Smooth muscle cell (in vitro differentiated cells): ENCODE measurements around the gene KCNN3. TPM values are rescaled to one million over a fixed set of nuclear protein-coding genes. Genes with fewer than 3 reads are reported as not detected.

ENCODE experiments used
- DNase-seq: peaks from one replicate; lab custom pipeline; 2025; ENCODE audit not compliant: unreplicated experiment; lab: John Stamatoyannopoulos, UW
- H2AFZ ChIP-seq: fragments of 200-600 bp; sonication (generic); 2 replicates; pipeline ENCODE4 v1.6.0; 2016; ENCODE audit warnings: antibody characterized with exemption, low read depth, mild to moderate bottlenecking
- H3F3A ChIP-seq: fragments of 200-600 bp; sonication (generic); 2 replicates; pipeline ENCODE4 v1.6.0; 2017; ENCODE audit warnings: antibody characterized with exemption, low read depth
- H3K27ac ChIP-seq: fragments of 200-600 bp; sonication (generic); 2 replicates; pipeline ENCODE4 v1.5.1; 2016; ENCODE audit warnings: low read depth, mild to moderate bottlenecking
- H3K27me3 ChIP-seq: fragments of 200-600 bp; sonication (generic); 2 replicates; pipeline ENCODE4 v1.6.1; 2016; ENCODE audit warnings: low read depth, mild to moderate bottlenecking
- H3K36me3 ChIP-seq: fragments of 200-600 bp; sonication (generic); 2 replicates; pipeline ENCODE4 v1.5.1; 2016; ENCODE audit warnings: low read depth
- H3K4me1 ChIP-seq: fragments of 200-600 bp; sonication (generic); 2 replicates; pipeline ENCODE4 v1.5.1; 2016; ENCODE audit warnings: low read depth
- H3K4me2 ChIP-seq: fragments of 200-600 bp; sonication (generic); 2 replicates; pipeline ENCODE4 v1.6.0; 2016; ENCODE audit warnings: mild to moderate bottlenecking
- H3K4me3 ChIP-seq: fragments of 200-600 bp; sonication (generic); 2 replicates; pipeline ENCODE4 v1.5.1; 2016; ENCODE audit warnings: mild to moderate bottlenecking
- H3K79me2 ChIP-seq: fragments of 200-600 bp; sonication (generic); 2 replicates; pipeline ENCODE4 v1.6.0; 2016; ENCODE audit warnings: low read depth, mild to moderate bottlenecking
- H3K9ac ChIP-seq: fragments of 200-600 bp; sonication (generic); 2 replicates; pipeline ENCODE4 v1.6.0; 2016; ENCODE audit warnings: low read depth
- H3K9me3 ChIP-seq: fragments of 200-600 bp; sonication (generic); replicated peaks from 2 replicates; pipeline ENCODE4 v1.5.1; 2016; ENCODE audit warnings: low read depth
- H4K20me1 ChIP-seq: fragments of 200-600 bp; sonication (generic); 2 replicates; pipeline ENCODE4 v1.6.0; 2016; ENCODE audit warnings: low read depth
- WGBS: methylation state at CpG from one replicate; pipeline ENCODE4 v1.1.7; 2016; ENCODE audit warnings: low lambda C conversion rate; 5-methylcytosine and 5-hydroxymethylcytosine counted together
- polyA plus RNA-seq: library from polyadenylated mRNA; unstranded; fragments of >200 nt; fragmentation: Nextera tagmentation; extraction: Ambion mirVana; gene quantifications from 2 replicates; pipeline ENCODE4 v1.2.1, GENCODE V29; 2016
- total RNA-seq: library from RNA; depleted of rRNA; stranded (reverse); fragments of >200 nt; gene quantifications from 2 replicates; pipeline ENCODE4 v1.2.3, GENCODE V29; 2014
- TF ChIP-seq, protein P1 (sequence below): fragments of 200-600 bp; sonication (generic); IDR thresholded peaks from 2 replicates; pipeline ENCODE4 v1.5.1; 2017; ENCODE audit warnings: borderline replicate concordance, mild to moderate bottlenecking, antibody characterized with exemption; ENCODE audit not compliant: insufficient read depth, poor library complexity, severe bottlenecking

Gene KCNN3
- total and polyA plus RNA-seq, 2 experiments from 2014 or later = 0.18 to 0.77 TPM

DNA sequence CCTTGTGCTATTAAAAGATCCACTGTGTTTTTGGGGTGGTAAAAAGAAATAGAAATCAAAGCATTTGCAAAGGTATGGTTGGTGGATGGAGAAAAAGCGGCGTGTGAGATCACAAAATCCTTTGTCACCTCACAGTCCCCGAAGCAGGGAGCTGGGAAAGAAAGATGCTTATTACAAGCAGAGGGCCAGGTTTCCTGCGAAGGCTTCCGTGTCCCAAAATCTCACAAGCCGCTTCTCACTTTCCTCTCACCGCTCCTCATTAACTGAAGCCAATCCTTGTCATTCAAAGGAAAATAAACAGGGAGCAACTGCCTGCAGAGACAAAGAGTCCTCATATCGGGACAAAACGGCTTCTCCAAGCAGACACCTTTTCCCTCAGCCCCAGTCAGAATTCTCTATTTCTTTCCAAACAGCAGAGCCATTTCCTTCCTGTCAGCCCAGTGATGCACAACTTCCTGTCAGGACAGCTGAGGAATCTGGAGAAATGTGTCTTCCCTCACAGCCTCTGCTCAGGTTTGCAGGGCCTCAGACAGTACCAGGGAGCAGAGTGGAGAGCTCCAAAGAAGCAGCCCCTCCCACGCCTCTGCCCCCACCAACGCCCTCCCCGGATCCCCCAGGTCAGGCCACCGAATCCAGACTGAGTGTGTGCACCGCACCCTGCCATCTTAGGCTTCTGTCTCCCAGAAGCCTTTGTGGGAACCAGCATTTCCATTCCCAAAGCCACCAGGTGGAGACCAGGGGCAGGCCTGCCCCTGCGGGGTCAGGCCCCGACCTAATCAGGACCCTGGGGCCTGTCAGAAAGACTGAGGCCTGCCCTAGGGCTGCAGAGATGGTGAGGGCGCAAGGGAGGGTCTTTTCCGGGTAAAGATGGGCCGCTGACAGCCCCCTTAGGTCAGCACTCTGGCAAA, 29.6 kb downstream of the KCNN3 start:
- H3K4me3 ChIP-seq = no peak overlapping the region
- H3K4me1 ChIP-seq = peaks cover 15% of the 10 kb centered on the region
- H3K4me2 ChIP-seq = no peak overlapping the region
- H3K27me3 ChIP-seq = no peaks in the 10 kb centered on the region
- H3K9ac ChIP-seq = no peak overlapping the region
- no peaks in the 10 kb centered on the region for H3K79me2 ChIP-seq
- no peak overlapping the region for H3K27ac ChIP-seq
- H3K36me3 ChIP-seq = no peaks in the 10 kb centered on the region
- H3F3A ChIP-seq = no peaks in the 10 kb centered on the region
- H2AFZ ChIP-seq = peak overlapping the region; percentile 70
- DNase-seq = no peak
- H4K20me1 ChIP-seq = no peaks in the 10 kb centered on the region
- TF ChIP-seq, protein P1, sequence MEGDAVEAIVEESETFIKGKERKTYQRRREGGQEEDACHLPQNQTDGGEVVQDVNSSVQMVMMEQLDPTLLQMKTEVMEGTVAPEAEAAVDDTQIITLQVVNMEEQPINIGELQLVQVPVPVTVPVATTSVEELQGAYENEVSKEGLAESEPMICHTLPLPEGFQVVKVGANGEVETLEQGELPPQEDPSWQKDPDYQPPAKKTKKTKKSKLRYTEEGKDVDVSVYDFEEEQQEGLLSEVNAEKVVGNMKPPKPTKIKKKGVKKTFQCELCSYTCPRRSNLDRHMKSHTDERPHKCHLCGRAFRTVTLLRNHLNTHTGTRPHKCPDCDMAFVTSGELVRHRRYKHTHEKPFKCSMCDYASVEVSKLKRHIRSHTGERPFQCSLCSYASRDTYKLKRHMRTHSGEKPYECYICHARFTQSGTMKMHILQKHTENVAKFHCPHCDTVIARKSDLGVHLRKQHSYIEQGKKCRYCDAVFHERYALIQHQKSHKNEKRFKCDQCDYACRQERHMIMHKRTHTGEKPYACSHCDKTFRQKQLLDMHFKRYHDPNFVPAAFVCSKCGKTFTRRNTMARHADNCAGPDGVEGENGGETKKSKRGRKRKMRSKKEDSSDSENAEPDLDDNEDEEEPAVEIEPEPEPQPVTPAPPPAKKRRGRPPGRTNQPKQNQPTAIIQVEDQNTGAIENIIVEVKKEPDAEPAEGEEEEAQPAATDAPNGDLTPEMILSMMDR = no peak
- WGBS = 65% methylated on average over 19 of the region's 19 CpGs
- no peaks in the 10 kb centered on the region for H3K9me3 ChIP-seq

DNA sequence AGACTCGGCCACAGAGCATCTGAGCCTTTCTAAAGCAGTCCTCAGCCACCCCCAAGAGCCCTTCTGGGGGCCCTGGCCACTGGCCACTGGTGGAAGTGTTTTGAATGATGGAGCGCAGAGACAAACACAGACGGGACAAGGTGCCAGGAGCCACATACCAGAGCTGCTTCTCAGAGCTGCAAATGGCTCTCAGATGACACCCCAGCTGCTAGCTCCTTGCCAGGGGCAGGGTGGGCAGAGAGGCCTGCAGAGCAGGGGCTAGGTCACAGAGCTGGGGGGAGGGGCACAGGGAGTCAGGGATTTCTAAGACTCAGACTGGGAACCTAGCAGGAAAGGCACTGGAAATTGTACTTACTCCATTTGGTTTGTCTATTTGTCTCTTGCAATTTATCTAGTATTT, 30.4 kb downstream of the KCNN3 start:
- Histone ChIP-seq H4K20me1 (no peaks in the 10 kb centered on the region), H3K79me2 (no peaks in the 10 kb centered on the region), H3K4me3 (no peak overlapping the region), H2AFZ (no peak overlapping the region), H3F3A (no peaks in the 10 kb centered on the region), H3K4me2 (no peak overlapping the region), H3K36me3 (no peaks in the 10 kb centered on the region), H3K4me1 (peaks cover 15% of the 10 kb centered on the region), H3K9ac (no peak overlapping the region), H3K9me3 (no peaks in the 10 kb centered on the region), H3K27me3 (no peaks in the 10 kb centered on the region), H3K27ac (no peak overlapping the region)
- WGBS = 44% methylated on average over 3 of the region's 3 CpGs
- DNase-seq = no peak
- TF ChIP-seq, protein P1 = no peak

GRCh38 chr1:154838988-154839387, 31.1 kb downstream of the KCNN3 start:
- Histone ChIP-seq H3K4me2 (no peak overlapping the region), H3F3A (no peaks in the 10 kb centered on the region), H3K36me3 (no peaks in the 10 kb centered on the region), H3K4me3 (no peak overlapping the region), H3K9me3 (no peaks in the 10 kb centered on the region), H2AFZ (no peak overlapping the region), H3K27ac (no peak overlapping the region), H3K79me2 (no peaks in the 10 kb centered on the region), H3K9ac (no peak overlapping the region), H3K4me1 (peaks cover 15% of the 10 kb centered on the region), H4K20me1 (no peaks in the 10 kb centered on the region), H3K27me3 (no peaks in the 10 kb centered on the region)
- TF ChIP-seq, protein P1 = no peak
- 93% methylated on average over 9 of the region's 9 CpGs for WGBS
- DNase-seq = no peak
